ENCODE results near the gene EPAS1.

Gene EPAS1

DNA sequence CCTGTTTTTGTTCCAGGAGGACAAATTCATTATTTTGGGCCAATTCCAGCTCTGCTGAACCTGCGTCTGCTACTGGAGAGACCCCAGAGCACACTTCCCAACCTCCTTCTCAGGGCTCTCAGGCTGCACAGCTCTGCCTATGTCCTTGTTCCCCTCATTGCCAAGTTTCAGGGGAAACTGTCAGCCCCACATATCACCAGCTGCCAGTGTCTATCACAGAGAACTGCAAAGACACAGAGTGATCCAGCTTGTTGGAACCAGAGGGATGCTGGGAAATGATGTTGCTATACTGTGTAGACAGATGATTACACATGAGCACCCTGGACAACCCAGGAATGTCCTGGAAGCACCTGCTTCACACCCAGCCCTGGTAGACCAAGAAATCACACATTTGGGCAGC is 114.8 kb downstream of the EPAS1 start:
- no peak for DNase-seq (ENCODE audit: extremely low read depth, low read depth)
- TF ChIP-seq, protein P1, sequence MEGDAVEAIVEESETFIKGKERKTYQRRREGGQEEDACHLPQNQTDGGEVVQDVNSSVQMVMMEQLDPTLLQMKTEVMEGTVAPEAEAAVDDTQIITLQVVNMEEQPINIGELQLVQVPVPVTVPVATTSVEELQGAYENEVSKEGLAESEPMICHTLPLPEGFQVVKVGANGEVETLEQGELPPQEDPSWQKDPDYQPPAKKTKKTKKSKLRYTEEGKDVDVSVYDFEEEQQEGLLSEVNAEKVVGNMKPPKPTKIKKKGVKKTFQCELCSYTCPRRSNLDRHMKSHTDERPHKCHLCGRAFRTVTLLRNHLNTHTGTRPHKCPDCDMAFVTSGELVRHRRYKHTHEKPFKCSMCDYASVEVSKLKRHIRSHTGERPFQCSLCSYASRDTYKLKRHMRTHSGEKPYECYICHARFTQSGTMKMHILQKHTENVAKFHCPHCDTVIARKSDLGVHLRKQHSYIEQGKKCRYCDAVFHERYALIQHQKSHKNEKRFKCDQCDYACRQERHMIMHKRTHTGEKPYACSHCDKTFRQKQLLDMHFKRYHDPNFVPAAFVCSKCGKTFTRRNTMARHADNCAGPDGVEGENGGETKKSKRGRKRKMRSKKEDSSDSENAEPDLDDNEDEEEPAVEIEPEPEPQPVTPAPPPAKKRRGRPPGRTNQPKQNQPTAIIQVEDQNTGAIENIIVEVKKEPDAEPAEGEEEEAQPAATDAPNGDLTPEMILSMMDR (IDR thresholded peaks at IDR 0.05; ENCODE audit: low read depth, low read length), result no peak

DNA sequence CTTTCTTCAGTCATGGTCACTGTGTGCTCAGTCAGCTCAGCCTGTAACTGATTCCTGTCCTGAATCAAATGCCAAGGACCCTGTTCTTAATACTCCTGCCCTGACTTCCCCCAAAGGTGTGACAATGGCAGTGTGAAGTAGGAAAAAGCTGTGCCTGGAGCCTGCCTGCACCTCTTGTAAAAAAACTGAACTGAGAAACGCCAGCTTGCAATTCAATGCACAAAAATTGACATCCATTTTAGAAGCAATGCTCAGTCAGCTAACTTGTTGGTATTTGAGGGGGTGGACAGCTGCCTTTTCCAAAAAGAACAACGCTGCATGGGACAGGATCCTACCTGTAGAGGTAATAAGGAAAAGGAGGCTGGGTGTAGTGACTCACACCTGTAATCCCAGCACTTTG is 115.9 kb downstream of the EPAS1 start:
- TF ChIP-seq, protein P1 (IDR thresholded peaks at IDR 0.05; ENCODE audit: low read depth, low read length), result no peak
- no peak for DNase-seq (ENCODE audit: extremely low read depth, low read depth)

DNA sequence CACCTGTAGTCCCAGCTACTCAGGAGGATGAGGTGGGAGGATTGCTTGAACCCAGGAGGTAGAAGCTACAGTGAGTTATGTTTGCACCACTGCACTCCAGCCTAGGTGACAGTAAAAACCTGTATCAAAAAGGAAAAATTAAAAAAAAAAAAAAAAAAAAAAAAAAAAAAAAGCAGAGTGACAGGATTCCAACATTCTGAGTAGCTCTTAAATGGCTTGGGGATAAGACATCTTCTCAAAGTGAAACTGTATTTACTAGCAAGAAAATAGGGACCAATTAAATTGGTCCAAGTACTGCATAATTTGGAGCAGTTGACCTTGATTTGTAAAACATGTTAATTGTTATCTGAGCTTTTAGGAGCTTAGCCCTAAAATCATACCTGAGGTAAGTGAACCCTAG is 116.4 kb downstream of the EPAS1 start:
- DNase-seq (ENCODE audit: extremely low read depth, low read depth), result no peak
- TF ChIP-seq, protein P1 (IDR thresholded peaks at IDR 0.05; ENCODE audit: low read depth, low read length), result no peak

DNA sequence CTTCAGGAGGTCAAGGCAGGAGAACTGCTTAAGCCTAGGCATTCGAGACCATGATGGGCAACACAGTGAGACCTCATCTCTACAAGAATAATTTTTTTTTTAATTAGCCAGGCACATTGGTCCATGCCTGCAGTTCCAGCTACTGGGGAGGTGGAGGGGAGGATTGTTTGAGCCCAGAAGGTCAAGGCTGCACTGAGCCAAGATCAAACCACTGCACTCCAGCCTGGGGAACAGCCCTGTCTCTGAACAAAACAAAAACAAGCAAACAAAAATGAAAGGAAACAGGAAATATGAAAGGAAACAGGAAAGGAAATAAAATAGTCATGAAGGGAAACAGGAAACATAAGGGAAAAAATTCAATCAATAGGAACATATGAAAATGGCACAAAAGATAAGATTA is 117.5 kb downstream of the EPAS1 start:
- TF ChIP-seq, protein P1 (IDR thresholded peaks at IDR 0.05; ENCODE audit: low read depth, low read length), result no peak
- no peak for DNase-seq (ENCODE audit: extremely low read depth, low read depth)

DNA sequence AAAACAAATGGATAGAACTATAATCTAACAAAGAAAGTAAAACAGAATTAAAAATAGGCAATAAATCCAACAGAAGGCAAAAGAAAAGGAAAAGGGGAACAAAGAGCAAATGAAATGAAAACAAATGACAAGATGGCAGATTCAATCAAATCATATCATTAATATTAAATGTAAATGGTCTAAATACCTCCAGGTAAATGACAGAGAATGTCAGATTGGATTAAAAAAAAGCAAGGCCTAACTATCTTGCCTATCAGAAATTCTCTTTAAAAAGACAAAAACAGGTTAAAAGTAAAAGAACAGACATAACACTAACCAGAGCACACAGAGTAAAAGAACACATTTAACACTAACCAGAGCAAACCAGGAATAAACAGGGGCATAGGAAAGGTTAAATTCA is 119.1 kb downstream of the EPAS1 start:
- TF ChIP-seq, protein P1 (IDR thresholded peaks at IDR 0.05; ENCODE audit: low read depth, low read length), result no peak
- DNase-seq (ENCODE audit: extremely low read depth, low read depth), result no peak

DNA sequence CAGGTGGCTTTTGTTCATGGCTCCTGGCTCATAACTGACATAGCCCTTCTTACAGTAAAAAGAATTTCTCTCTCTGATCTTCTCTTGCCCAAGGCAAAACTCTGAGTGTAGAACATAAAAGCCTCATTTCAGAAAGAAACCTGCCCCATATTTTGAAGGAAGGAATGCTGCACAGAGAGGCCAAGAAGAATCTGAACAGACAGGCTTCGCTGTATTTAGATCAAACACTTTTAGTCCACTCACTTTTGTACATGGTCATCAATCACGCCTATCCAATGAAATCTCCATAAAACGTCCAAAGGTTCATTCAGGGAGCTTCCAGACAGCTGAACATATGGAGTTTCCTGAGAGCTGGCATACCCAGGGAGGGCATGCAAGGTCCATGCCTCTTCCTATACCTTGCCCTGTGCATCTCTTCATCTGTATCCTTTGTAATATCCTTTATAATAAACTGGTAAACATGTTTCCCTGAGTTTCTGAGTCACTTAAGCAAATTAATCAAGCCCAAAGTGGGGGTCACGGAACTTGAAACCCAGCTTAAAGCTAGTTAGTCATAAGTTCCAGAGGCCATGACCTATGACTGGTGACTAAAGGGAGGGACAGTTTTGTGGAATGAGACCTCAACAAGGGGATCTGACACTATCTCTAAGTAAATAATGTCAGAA is 119.7 kb downstream of the EPAS1 start:
- no peak for DNase-seq (ENCODE audit: extremely low read depth, low read depth)

DNA sequence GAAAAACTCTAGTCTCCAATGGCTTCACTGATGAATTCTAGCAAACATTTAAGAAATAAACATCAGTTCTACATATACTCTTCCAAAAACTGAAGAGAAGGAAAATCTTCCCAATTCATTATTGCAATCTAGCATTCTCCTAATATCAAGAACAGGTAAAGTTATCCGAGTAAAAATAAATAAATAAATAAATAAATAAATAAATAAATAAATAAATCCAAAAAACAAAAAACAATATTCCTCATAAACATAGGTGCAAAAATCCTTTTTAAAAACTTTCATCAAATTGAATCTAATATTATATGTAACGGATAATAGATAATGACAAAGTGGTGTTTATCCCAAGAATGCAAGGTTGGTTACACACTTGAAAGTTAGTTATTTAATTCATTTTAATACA is 123.7 kb downstream of the EPAS1 start:
- TF ChIP-seq, protein P1 (IDR thresholded peaks at IDR 0.05; ENCODE audit: low read depth, low read length), result no peak
- DNase-seq (ENCODE audit: extremely low read depth, low read depth), result no peak

More for the DNA sequence above, 119.7 kb downstream of the EPAS1 start:
- TF ChIP-seq, protein P1 (IDR thresholded peaks at IDR 0.05; ENCODE audit: low read depth, low read length), result no peak

Data from AG09319 (cell line).